GM12872 (cell line): ENCODE data around the gene PC.

Experiments used
- TF ChIP-seq, protein P1 (sequence below): IDR thresholded peaks from 3 replicates; pipeline ENCODE4 v1.5.1; 2011; ENCODE audit warnings: low read depth, mild to moderate bottlenecking, low read length, moderate library complexity; ENCODE audit not compliant: insufficient read depth

The PC gene

DNA sequence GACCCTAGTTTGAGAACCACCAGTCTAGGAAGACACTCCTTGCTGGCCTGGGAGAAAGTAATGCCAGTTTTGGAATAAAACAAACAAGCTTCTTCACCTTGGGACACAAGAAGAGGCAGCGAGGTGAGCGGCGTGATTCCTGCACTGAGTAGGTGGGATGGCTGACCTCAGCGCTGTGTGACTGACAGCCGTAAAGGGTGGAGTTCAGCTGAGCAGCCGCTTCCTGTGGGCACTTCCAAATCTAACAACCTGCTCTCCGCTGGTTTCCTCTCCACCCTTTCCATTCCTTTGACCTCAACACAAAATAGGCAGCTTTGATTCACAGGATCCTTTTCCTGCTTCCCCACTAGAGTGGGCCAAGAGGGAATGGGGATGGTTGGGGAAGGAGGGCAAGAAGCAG, 45.8 kb downstream of the PC start:
- TF ChIP-seq, protein P1, sequence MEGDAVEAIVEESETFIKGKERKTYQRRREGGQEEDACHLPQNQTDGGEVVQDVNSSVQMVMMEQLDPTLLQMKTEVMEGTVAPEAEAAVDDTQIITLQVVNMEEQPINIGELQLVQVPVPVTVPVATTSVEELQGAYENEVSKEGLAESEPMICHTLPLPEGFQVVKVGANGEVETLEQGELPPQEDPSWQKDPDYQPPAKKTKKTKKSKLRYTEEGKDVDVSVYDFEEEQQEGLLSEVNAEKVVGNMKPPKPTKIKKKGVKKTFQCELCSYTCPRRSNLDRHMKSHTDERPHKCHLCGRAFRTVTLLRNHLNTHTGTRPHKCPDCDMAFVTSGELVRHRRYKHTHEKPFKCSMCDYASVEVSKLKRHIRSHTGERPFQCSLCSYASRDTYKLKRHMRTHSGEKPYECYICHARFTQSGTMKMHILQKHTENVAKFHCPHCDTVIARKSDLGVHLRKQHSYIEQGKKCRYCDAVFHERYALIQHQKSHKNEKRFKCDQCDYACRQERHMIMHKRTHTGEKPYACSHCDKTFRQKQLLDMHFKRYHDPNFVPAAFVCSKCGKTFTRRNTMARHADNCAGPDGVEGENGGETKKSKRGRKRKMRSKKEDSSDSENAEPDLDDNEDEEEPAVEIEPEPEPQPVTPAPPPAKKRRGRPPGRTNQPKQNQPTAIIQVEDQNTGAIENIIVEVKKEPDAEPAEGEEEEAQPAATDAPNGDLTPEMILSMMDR: no peak

DNA sequence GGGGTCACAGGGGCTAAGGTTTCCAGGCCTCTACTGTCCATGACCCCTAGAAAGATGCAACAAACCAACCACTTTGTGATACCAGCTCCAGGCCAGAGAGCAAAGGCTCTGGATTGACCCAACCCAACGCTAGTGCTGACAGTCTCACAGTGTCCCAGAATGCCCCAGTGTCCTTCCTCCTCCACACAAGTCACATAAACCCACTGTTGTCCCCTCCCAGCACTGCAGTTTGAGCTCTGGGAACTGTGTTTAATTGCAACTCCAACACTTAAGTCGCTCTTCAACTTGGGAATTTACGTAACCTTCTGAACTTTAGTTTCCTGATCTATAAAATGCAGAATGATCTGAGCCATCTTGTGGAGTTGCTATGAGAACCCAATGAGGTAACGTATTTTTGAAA, 47.5 kb downstream of the PC start:
- TF ChIP-seq, protein P1: no peak

DNA sequence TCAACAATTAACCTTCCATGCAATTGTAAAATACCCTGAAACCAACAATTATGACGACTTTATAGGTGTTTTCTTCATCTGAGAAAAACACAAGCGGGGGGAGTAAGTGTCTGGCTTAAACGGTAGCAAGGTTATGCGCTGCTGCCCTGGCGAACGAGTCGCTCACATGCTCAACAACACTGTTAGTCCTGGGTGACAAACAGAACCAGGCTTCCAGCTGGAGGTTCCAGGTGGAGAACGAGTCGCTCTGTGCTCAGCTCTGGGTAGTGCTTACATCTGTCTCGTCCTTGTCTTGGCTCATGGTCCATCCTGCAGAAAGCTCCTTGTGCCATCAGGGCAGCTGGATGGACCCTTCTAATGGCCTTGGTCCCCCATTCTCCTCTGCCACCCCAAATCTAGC, 48.2 kb downstream of the PC start:
- TF ChIP-seq, protein P1: no peak

DNA sequence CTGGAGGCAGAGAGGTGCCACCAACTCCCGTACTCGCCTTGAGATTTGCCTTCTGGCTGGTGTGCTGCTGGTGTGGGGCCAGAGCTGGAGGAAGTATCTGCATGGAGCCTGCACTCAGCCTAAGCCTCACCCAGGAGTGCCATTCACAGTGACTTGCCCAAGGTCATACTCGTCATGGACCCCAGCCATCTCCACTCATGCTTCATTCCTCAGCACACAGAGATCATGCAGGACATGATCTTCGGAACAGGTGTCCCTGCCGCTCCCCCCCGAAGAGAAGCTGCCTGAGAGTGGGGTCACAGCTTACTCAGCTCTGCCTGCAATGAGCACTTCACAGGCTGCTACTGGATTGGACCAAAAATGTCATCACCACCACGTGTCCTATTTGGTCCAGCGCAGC, 49.0 kb downstream of the PC start:
- TF ChIP-seq, protein P1: no peak

DNA sequence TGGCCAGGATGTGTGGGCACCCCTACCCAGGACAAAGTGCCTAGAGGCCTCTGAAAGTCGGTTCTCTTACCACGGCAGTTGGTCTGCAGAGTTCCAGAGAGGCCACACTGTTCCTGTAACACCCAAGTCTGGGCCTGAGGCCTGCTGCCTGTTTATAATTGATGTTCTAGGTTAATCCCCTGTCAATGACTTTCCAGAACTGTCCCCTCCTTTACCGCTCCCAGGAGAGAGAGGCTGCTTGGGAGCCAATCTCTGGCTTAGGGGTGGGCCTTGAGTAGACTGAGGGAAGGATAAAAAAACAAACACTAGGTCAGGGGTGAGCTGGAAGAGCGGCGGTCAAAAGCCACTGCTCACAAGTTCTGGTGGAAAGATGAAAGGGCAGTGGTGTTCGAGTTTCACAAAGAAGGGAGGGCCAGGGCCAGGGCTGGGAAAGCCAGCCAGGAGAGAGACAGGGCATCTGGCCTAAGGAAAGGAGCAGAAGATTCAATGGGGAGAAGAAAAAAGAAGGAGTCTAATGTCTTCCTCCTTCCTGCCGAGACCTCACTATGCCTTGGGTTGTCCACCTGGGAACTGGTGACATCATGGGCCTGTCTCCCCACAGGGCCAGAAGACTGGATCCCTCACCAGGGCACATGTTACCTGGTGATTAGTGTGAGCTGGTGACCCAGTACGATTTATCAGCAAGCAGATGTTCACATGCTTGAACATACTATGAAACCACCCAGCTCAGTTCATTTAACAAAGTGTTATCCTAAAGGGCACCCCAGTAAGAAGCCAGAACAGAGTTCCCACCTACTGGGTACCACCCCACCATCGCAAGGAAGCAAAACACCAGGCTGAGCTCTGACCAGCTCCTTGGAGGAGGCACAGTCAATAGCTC, 50.2 kb downstream of the PC start:
- TF ChIP-seq, protein P1: no peak

DNA sequence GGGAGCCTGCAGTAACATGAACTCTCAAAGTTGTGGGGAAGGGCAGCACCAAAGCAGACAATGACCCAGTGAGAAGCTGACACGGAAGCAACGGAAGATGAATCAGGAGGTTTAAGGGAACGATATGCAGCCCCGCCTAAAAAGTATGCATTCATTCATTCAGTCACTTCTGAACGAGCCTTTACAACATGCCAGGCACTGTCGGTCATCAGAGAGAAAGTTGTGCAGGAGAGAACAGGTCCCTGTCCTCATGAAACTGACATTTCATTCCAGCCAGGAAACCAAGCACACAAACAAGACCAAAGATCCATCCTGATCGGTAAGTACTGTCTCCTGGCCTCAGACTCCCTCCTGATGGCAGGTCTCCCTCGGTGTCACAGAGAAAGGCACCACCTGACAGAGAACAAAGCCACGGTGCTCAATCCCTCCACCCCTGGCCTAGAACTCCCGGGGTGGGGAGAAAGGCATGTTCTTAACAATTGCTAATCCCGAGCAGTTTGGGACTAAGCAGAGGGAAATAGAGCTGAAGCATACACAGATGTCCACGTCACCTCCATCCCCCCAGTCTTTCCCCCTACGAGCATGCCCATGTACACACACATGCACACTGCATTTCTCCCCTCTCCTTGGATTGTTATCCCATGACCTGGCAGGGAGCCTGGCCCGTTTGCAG, 52.0 kb downstream of the PC start:
- TF ChIP-seq, protein P1: no peak

DNA sequence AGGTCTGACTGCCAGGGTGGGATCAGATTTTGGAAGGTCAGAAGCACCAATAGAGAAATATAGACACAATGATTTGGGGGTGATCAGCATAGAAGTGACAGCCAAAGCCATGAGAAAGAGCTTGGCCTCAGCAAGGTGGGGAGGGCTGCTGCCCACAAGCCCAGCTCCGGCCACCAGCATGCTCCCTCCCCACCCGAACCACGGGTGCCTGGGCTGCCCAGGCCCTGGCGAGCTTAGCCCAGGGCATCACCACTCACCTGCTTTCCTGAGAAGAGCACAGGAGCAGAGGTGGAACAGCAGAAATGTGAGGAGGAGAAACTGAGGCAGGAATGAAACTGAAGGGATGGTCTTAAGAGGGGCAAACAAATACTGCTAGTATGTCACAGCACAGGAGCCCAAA, 52.6 kb downstream of the PC start:
- TF ChIP-seq, protein P1: no peak
